GM19328 (cell line): ENCODE data around the gene OR4Q2.
"Not testable (repeated sequence)": the region's sequence is repeated elsewhere in the genome, so short reads cannot be mapped to it uniquely, and the experiment has no call there.

Experiments used
- ATAC-seq: cut with Tn5 transposase; IDR thresholded peaks from one replicate; pipeline ENCODE4 v1.9.1; 2021; ENCODE audit warnings: mild to moderate bottlenecking, moderate library complexity; ENCODE audit not compliant: unreplicated experiment

The OR4Q2 gene

GRCh38 chr14:20001863-20002262 is at the start of gene OR4Q2:
Gene OR4Q2, plus strand, starts transcription at chr14:20002163.
- ATAC-seq = no peak

GRCh38 chr14:19969735-19970134 is 32.2 kb upstream of the OR4Q2 start:
- not testable (repeated sequence) for ATAC-seq

GRCh38 chr14:19974844-19975243 is 27.1 kb upstream of the OR4Q2 start:
- ATAC-seq = no peak

DNA sequence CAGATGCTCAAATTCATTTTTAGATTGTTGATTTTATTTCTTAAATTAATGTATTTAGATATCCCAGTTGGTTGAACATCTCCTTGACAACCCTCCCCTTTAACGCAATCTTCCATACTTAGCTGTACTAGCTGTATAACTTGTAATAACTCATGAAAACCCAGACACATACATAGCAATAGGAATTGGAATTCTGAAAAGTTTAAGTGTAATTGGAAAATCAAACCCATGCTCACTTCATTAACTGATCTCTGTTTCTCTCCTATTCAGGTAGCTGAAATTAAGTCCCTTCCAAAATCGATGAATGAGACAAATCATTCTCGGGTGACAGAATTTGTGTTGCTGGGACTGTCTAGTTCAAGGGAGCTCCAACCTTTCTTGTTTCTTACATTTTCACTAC is 26.7 kb upstream of the OR4Q2 start, which contains the start of gene OR4K15:
TSS of gene OR4K15 (plus strand) at position 301 of the 400 bp plus-strand sequence. CDS start at position 301, 0 bp downstream.
- ATAC-seq = no peak

GRCh38 chr14:19993438-19993837 is 8.5 kb upstream of the OR4Q2 start:
- ATAC-seq = no peak

DNA sequence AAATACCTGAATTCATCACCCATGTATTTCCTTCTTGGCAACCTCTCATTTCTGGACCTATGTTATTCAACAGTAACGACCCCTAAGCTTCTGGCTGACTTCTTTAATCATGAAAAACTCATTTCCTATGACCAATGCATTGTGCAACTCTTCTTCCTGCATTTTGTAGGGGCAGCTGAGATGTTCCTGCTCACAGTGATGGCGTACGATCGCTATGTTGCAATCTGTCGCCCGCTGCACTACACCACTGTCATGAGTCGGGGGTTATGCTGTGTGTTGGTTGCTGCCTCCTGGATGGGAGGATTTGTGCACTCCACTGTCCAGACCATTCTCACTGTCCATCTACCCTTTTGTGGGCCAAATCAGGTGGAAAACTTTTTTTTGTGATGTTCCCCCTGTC is 356 bp downstream of the OR4Q2 start:
- no peak for ATAC-seq

DNA sequence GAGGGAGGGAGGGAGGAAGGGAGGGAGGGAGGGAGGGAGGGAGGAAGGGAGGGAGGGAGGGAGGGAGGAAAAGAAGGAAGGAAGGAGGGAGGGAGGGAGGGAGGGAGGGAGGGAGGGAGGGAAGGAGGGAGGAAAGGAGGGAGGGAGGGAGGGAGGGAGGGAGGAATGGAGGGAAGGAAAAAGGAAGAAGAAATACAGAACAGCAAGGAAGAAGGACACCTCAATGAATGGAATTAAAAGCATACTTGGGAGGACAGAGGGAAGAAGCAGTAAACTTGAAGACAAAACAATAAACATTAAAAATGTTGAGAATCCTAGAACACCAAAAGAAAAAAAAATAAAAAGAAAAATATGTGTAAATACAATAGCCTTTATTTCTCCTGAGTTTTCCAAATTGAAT is 6.2 kb downstream of the OR4Q2 start:
- no peak for ATAC-seq

DNA sequence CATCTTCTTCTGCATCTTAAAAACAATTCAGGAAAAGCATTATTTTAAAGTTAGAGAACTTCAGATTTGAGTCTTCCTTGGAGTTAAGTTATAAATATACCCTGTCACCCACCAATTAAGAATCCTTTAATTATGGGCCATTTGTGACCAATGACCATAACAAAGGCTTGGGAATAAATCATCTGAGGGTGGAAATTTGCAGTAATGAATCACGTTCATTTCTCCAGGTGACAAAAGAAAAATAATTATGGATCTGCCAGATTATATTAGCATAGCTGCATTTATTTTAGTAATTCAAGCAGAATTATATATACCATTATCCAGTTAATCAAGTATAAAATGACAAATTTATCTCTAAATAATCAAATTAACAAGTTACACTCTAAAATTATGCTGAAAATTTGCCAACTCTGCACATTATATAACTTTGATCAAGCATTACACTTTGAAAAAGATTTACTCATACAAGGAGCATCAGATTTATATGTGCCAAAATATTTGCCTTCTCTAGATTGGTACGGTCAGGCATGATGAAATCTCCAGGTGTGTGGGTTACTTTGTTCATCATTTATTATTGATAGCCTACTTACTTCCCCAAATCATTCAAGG is 17.4 kb downstream of the OR4Q2 start, which contains the start of gene OR4K14:
TSS of gene OR4K14 (minus strand) at position 51 of the 609 bp plus-strand sequence. CDS start 4,114 bp downstream, outside the sequence.
- no peak for ATAC-seq

- no peak for ATAC-seq
Observed at GRCh38 chr14:20031058-20031457, 29.1 kb downstream of the OR4Q2 start.

DNA sequence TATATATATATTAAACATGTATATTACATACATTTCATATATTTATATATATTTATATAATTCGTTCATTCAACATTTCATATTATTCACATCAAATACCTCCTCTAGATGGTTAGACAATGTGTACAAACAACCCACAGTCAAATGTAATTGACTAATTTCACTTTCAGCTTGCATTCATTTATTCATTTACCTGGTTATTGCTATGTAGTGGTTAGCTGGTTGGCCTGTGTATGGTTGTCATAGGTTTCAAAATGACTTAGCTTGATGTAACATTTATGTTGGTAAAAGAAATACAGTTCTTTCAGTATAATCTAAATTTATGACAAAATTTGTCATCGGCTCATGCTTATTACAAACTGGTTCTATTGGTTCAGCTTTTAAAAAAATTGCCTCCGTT is 33.5 kb downstream of the OR4Q2 start:
- ATAC-seq = no peak

DNA sequence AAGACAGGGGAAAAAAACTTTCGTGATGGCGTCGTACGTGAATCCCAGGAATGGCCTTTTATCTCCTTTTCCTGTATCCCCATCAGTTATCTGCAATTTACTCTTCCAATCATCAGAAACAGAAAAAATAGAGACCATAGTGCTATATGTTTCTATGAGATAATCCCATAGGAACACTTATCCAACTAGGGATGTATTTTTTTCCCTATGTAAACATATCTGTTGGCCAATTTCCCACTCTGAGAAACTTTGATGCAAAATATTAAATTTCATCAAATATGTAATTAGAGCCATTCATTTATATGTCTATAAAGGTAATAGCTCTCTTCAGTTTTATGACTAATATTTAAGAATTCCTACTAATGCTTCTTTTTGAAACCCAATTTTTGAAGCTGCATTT is 34.0 kb downstream of the OR4Q2 start, which contains the start of gene OR4K13:
TSS of gene OR4K13 (minus strand) at position 101 of the 400 bp plus-strand sequence. CDS start 1,280 bp downstream, outside the sequence.
- ATAC-seq = no peak

GRCh38 chr14:20044243-20044642 is 42.3 kb downstream of the OR4Q2 start:
- ATAC-seq = no peak

DNA sequence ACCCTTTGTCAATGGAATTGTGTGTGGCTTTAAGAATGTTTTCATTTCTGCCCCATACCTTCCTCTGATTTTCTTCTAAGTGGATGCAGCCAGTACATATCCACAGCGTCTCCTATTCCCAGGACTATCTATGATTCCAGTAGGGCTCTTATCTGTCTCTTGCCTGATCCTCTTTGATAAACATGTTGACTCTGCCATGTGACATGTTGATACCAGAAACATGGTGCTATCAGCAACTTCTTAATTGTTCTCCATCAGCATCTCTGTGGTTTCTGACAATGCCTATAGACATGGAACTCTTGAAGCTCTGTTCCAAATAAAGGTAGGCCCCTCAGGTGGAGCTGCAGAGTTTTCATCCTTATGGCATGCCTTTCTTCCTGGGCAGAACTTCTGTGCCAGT is 46.2 kb downstream of the OR4Q2 start:
- no peak for ATAC-seq
